Stimulated activated CD8-positive, alpha-beta memory T cell treated with anti-CD3 and anti-CD28 coated beads, Interleukin-4, amount 100 ng/mL, for 4 hours (primary cell): Measurements from ENCODE around the gene TRIM22.
A peak's percentile ranks its signal among the peaks of the same experiment; 100 is the strongest.
"Not testable (repeated sequence)": the region's sequence is repeated elsewhere in the genome, so short reads cannot be mapped to it uniquely, and the experiment has no call there.

Source experiments
- DNase-seq, 2 donors: peaks; one replicate each; pipeline ENCODE4 v3.0.0-alpha.2; 2020; ENCODE audit warnings: low read depth in 2 of 2, low spot score in 1 of 2

Gene TRIM22

GRCh38 chr11:5689551-5689983 lies at the start of gene TRIM22:
TRIM22 (plus strand) TSS chr11:5689790; CDS start chr11:5696233, 6,443 bp downstream.
- no peak for DNase-seq

- no peak for DNase-seq
Observed at GRCh38 chr11:5639953-5640352, 49.6 kb upstream of the TRIM22 start.

GRCh38 chr11:5643585-5643984 lies 46.0 kb upstream of the TRIM22 start:
- DNase-seq = no peak

- no peak for DNase-seq
Observed at GRCh38 chr11:5646139-5646538, 43.5 kb upstream of the TRIM22 start.

- no peak for DNase-seq
Observed at GRCh38 chr11:5655474-5655873, 34.1 kb upstream of the TRIM22 start.

- DNase-seq = not testable (repeated sequence)
Observed at GRCh38 chr11:5656956-5657355, 32.6 kb upstream of the TRIM22 start.

- DNase-seq = no peak
Observed at GRCh38 chr11:5658318-5658717, 31.3 kb upstream of the TRIM22 start.

- no peak for DNase-seq
Observed at GRCh38 chr11:5663511-5663910, 26.1 kb upstream of the TRIM22 start.

GRCh38 chr11:5665051-5665570 lies 24.5 kb upstream of the TRIM22 start:
- no peak for DNase-seq

GRCh38 chr11:5665746-5666401 lies 23.7 kb upstream of the TRIM22 start:
- DNase-seq = no peak

- no peak for DNase-seq
Observed at GRCh38 chr11:5666402-5666793, 23.2 kb upstream of the TRIM22 start.

- DNase-seq = no peak
Observed at GRCh38 chr11:5671831-5672230, 17.8 kb upstream of the TRIM22 start.

- DNase-seq = no peak
Observed at GRCh38 chr11:5674391-5674790, 15.2 kb upstream of the TRIM22 start.

- no peak for DNase-seq
Observed at GRCh38 chr11:5679811-5680210, 9.8 kb upstream of the TRIM22 start.

- DNase-seq = not testable (repeated sequence)
Observed at GRCh38 chr11:5682890-5683441, 6.6 kb upstream of the TRIM22 start.

- not testable (repeated sequence) for DNase-seq
Observed at GRCh38 chr11:5683620-5684019, 6.0 kb upstream of the TRIM22 start.

- DNase-seq = no peak
Observed at GRCh38 chr11:5684036-5684645, 5.4 kb upstream of the TRIM22 start.

GRCh38 chr11:5684646-5685362 lies 4.8 kb upstream of the TRIM22 start, which contains the start of gene TRIM5:
TRIM5 (minus strand) TSS chr11:5685074; CDS start chr11:5680177, 4,897 bp downstream.
- DNase-seq = peak; percentile 64 to 66

- no peak for DNase-seq
Observed at GRCh38 chr11:5686426-5686825, 3.2 kb upstream of the TRIM22 start.

GRCh38 chr11:5688482-5688881 lies 1.1 kb upstream of the TRIM22 start:
- no peak for DNase-seq

GRCh38 chr11:5690216-5690615 lies 626 bp downstream of the TRIM22 start:
- no peak for DNase-seq

- DNase-seq = no peak
Observed at GRCh38 chr11:5690736-5691135, 1.1 kb downstream of the TRIM22 start.
